Spleen (tissue), 7 donors: ENCODE measurements around the gene DCN.

Experiments used
- CTCF ChIP-seq, 11 experiments: fragments of 200-600 bp in 7 of 11; fragments of 450-650 bp in 4 of 11; sonication (generic) in 4 of 11; IDR thresholded peaks in 8 of 11; conservative IDR thresholded peaks in 3 of 11; 1 replicate in 7 of 11; 2 replicates in 4 of 11; pipeline versions ENCODE4 v1.4.0 to v1.8.0; 2016 to 2021; ENCODE audit warnings: antibody characterized with exemption in 11 of 11, inconsistent platforms in 4 of 11, mild to moderate bottlenecking in 1 of 11
- POLR2A ChIP-seq, 3 donors: fragments of 450-650 bp; IDR thresholded peaks; one replicate each; pipeline ENCODE4 v1.5.1; 2017; ENCODE audit warnings: antibody characterized with exemption in 3 of 3, mild to moderate bottlenecking in 1 of 3
- POLR2AphosphoS5 ChIP-seq, 3 donors: sonication (generic); formaldehyde crosslinking; IDR thresholded peaks; one replicate each; pipeline ENCODE4 v1.5.1; 2017; ENCODE audit warnings: antibody characterized with exemption in 3 of 3
- donor health status: DM: no; HTN: no; CAD: no; lungs with moderate emphysema.
- donor health status: DM: no; HTN: no; CAD: no.
- donor health status: DM: no; HTN: no; CAD: no.

- TF ChIP-seq POLR2AphosphoS5 (IDR thresholded peaks at IDR 0.05) (no peak), CTCF (IDR thresholded peaks at IDR 0.05 in 8 of 11, conservative IDR thresholded peaks at IDR 0.05 in 3 of 11) (no peak), POLR2A (IDR thresholded peaks at IDR 0.05) (no peak)
Measured at GRCh38 chr12:91143206-91143605, 39.4 kb downstream of the DCN start.
